ENCODE measurements around the gene SCFD2.
A peak's percentile ranks its signal among the peaks of the same experiment; 100 is the strongest.

The SCFD2 gene

DNA sequence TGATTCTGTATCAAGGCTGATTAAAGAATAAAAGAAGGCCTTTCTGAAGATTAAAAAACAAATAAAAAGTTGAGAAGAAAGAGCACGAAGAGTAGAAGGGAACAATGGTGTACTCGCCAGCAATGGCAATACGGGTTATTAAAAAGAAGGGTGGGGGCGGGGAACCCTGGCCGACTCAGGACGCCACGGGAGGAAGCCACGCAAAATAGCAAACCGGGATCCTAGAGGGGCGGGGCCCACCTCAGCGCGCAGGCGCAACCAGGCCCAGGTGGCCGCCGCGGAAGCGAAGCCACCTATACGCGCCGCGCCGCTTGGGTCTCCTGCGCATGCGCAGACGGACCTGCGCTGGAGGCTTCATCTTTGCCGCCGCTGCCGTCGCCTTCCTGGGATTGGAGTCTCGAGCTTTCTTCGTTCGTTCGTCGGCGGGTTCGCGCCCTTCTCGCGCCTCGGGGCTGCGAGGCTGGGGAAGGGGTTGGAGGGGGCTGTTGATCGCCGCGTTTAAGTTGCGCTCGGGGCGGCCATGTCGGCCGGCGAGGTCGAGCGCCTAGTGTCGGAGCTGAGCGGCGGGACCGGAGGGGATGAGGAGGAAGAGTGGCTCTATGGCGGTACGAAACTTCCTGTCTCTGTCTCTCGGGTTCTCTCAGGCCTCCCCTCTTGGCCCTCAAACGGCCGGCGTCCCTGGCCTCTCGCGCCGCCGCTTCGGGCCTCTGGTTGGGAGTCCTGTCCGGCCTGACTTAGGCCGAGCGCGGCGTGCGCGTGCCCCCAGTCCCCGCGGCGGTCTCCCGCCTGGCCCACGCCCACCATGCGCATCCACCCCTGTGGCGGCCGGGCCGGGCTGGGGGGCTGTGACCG lies 11.7 kb upstream of the SCFD2 start, which contains the start of gene FIP1L1:
FIP1L1 (plus strand) TSS at position 323 of the 852 bp plus-strand sequence; CDS start at position 521, 198 bp downstream.
- Histone ChIP-seq H3K36me3 (ENCODE audit: insufficient read depth, low read length) (peaks cover 28% of the 10 kb centered on the region), H3K27me3 (ENCODE audit: insufficient read depth, low read length, poor library complexity) (no peaks in the 10 kb centered on the region), H3K9ac (ENCODE audit: low read depth, low read length) (peak within 1 kb of the TSS; percentile 92), H3K4me2 (ENCODE audit: insufficient read depth, low read length) (peak within 1 kb of the TSS; percentile 69), H3K9me3 (ENCODE audit: insufficient read depth, low read length, severe bottlenecking) (no peaks in the 10 kb centered on the region), H3K4me1 (ENCODE audit: insufficient read depth, low read length) (peaks cover 35% of the 10 kb centered on the region), H2AFZ (ENCODE audit: low read depth, low read length) (peak within 1 kb of the TSS; percentile 99), H3K79me2 (ENCODE audit: insufficient read depth, low read length) (peaks cover 51% of the 10 kb centered on the region), H3K4me3 (ENCODE audit: low read depth in 1 of 2, low read length in 2 of 2) (peak within 1 kb of the TSS; percentile 73 to 97), H3K27ac (ENCODE audit: low read length) (peak within 1 kb of the TSS; percentile 97), H4K20me1 (ENCODE audit: insufficient read depth, low read length) (peaks cover 20% of the 10 kb centered on the region)
- ATAC-seq (ENCODE audit: insufficient read depth, low read depth) (peak; percentile 91), DNase-seq (peak; percentile 96)
- no peak for TF ChIP-seq EZH2 (IDR thresholded peaks at IDR 0.05; ENCODE audit: borderline replicate concordance, low read depth, low read length, severe bottlenecking)
- TF ChIP-seq, protein P1, sequence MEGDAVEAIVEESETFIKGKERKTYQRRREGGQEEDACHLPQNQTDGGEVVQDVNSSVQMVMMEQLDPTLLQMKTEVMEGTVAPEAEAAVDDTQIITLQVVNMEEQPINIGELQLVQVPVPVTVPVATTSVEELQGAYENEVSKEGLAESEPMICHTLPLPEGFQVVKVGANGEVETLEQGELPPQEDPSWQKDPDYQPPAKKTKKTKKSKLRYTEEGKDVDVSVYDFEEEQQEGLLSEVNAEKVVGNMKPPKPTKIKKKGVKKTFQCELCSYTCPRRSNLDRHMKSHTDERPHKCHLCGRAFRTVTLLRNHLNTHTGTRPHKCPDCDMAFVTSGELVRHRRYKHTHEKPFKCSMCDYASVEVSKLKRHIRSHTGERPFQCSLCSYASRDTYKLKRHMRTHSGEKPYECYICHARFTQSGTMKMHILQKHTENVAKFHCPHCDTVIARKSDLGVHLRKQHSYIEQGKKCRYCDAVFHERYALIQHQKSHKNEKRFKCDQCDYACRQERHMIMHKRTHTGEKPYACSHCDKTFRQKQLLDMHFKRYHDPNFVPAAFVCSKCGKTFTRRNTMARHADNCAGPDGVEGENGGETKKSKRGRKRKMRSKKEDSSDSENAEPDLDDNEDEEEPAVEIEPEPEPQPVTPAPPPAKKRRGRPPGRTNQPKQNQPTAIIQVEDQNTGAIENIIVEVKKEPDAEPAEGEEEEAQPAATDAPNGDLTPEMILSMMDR (IDR thresholded peaks at IDR 0.05; ENCODE audit: borderline replicate concordance, extremely low read depth, low read length, poor library complexity, severe bottlenecking): no peak

DNA sequence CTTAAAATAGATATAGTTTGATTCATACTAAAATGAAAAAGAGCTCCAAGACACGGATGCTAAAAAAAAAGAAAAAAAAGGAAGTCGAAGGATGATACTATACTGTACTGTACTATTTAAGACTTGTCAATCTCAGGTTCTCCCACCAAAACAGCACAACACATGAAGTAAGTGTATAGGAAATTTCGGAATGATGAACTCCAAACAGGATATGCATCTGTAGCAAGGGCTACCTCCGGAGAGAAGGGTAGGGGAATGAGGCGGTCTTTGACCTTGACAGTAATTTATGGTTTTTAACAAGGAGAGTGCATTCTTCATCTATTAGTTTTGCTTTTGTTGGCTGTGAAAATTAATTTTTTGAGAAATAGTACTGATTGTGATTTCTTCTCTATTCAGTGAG lies 11.0 kb upstream of the SCFD2 start:
- DNase-seq (no peak), ATAC-seq (ENCODE audit: insufficient read depth, low read depth) (no peak)
- Histone ChIP-seq H3K4me2 (ENCODE audit: insufficient read depth, low read length) (peak overlapping the region; percentile 69), H3K4me1 (ENCODE audit: insufficient read depth, low read length) (peaks cover 35% of the 10 kb centered on the region), H3K9me3 (ENCODE audit: insufficient read depth, low read length, severe bottlenecking) (no peaks in the 10 kb centered on the region), H3K9ac (ENCODE audit: low read depth, low read length) (peak overlapping the region; percentile 92), H3K27me3 (ENCODE audit: insufficient read depth, low read length, poor library complexity) (no peaks in the 10 kb centered on the region), H3K79me2 (ENCODE audit: insufficient read depth, low read length) (peaks cover 45% of the 10 kb centered on the region), H3K27ac (ENCODE audit: low read length) (peak overlapping the region; percentile 79), H2AFZ (ENCODE audit: low read depth, low read length) (peak overlapping the region; percentile 99), H3K4me3 (ENCODE audit: low read depth in 1 of 2, low read length in 2 of 2) (peak overlapping the region; percentile 73 to 97; a peak in 3 of 4 replicates), H4K20me1 (ENCODE audit: insufficient read depth, low read length) (peaks cover 16% of the 10 kb centered on the region), H3K36me3 (ENCODE audit: insufficient read depth, low read length) (peaks cover 21% of the 10 kb centered on the region)
- no peak for TF ChIP-seq EZH2 (IDR thresholded peaks at IDR 0.05; ENCODE audit: borderline replicate concordance, low read depth, low read length, severe bottlenecking)
- TF ChIP-seq, protein P1 (IDR thresholded peaks at IDR 0.05; ENCODE audit: borderline replicate concordance, extremely low read depth, low read length, poor library complexity, severe bottlenecking): no peak

DNA sequence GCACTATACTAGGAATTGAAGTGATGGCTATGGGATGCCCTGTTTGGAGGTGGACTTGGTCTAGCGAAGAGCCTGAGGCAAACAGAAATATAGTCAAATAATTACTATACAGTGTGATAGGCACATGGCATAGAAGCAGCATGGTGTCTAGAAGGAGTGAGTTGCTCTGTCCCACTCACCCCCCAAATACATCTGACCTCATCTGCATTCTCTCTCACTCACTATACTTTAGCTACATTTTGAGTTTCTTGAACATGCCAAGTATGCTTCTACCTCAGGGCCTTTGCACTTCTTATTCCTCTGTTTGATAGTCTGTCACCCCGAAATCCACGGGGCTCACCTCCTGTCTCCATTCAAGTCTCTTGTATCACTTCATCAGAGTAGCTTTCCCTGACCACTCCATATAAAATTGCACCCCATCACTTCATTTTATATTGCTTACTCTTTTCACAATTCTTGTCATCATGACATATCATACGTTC lies 9.0 kb upstream of the SCFD2 start:
- H3K36me3 ChIP-seq (ENCODE audit: insufficient read depth, low read length): peaks cover 3% of the 10 kb centered on the region
- H3K4me1 ChIP-seq (ENCODE audit: insufficient read depth, low read length): peaks cover 21% of the 10 kb centered on the region
- no peak overlapping the region for H3K9ac ChIP-seq (ENCODE audit: low read depth, low read length)
- H3K4me3 ChIP-seq (ENCODE audit: low read depth in 1 of 2, low read length in 2 of 2): no peak overlapping the region
- no peak overlapping the region for H3K4me2 ChIP-seq (ENCODE audit: insufficient read depth, low read length)
- H4K20me1 ChIP-seq (ENCODE audit: insufficient read depth, low read length): peaks cover 8% of the 10 kb centered on the region
- TF ChIP-seq, protein P1 (IDR thresholded peaks at IDR 0.05; ENCODE audit: borderline replicate concordance, extremely low read depth, low read length, poor library complexity, severe bottlenecking): no peak
- no peak for TF ChIP-seq EZH2 (IDR thresholded peaks at IDR 0.05; ENCODE audit: borderline replicate concordance, low read depth, low read length, severe bottlenecking)
- no peak overlapping the region for H3K27ac ChIP-seq (ENCODE audit: low read length)
- no peaks in the 10 kb centered on the region for H3K27me3 ChIP-seq (ENCODE audit: insufficient read depth, low read length, poor library complexity)
- H3K79me2 ChIP-seq (ENCODE audit: insufficient read depth, low read length): peaks cover 24% of the 10 kb centered on the region
- no peak for DNase-seq
- no peaks in the 10 kb centered on the region for H3K9me3 ChIP-seq (ENCODE audit: insufficient read depth, low read length, severe bottlenecking)
- no peak overlapping the region for H2AFZ ChIP-seq (ENCODE audit: low read depth, low read length)
- ATAC-seq (ENCODE audit: insufficient read depth, low read depth): no peak

All from DND-41 (cell line).